IMR-90 (cell line): ENCODE data around the gene GRIK3.
"Not testable (repeated sequence)": the region's sequence is repeated elsewhere in the genome, so short reads cannot be mapped to it uniquely, and the experiment has no call there.

Experiments
- CEBPB ChIP-seq: IDR thresholded peaks from 2 replicates; pipeline ENCODE4 v1.6.1; 2012; ENCODE audit warnings: low read depth, low read length, improper control_type of control experiment
- POLR2A ChIP-seq: IDR thresholded peaks from 2 replicates; pipeline ENCODE4 v1.6.1; 2012; ENCODE audit warnings: mild to moderate bottlenecking, low read depth, low read length
- RCOR1 ChIP-seq: IDR thresholded peaks from 2 replicates; pipeline ENCODE4 v1.6.1; 2012; ENCODE audit warnings: mild to moderate bottlenecking, low read length, improper control_type of control experiment; ENCODE audit not compliant: insufficient replicate concordance
- TF ChIP-seq, protein P1 (sequence below): conservative IDR thresholded peaks from 2 replicates; pipeline ENCODE4 v1.5.1; 2012; ENCODE audit warnings: mild to moderate bottlenecking, low read depth, low read length, improper control_type of control experiment
- TF ChIP-seq, protein P2 (sequence below): fragments of 150-350 bp; IDR thresholded peaks from 2 replicates; pipeline ENCODE4 v1.6.1; 2016; ENCODE audit warnings: low read depth, mild to moderate bottlenecking, low read length, moderate library complexity, borderline replicate concordance

DNA sequence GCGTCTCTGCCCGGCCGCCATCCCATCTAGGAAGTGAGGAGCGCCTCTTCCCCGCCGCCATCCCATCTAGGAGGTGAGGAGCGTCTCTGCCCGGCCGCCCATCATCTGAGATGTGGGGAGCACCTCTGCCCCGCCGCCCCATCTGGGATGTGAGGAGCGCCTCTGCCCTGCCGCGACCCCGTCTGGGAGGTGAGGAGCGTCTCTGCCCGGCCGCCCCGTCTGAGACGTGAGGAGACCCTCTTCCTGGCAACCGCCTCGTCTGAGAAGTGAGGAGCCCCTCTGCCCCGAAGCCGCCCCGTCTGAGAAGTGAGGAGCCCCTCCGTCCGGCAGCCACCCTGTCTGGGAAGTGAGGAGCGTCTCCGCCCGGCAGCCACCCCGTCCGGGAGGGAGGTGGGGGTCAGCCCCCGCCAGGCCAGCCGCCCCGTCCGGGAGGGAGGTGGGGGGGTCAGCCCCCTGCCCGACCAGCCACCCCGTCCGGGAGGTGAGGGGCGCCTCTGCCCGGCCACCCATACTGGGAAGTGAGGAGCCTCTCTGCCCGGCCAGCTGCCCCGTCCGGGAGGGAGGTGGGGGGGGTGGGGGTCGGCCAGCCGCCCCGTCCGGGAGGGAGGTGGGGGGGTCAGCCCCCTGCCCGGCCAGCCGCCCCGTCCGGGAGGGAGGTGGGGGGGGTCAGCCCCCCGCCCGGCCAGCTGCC lies 46.1 kb upstream of the GRIK3 start:
- TF ChIP-seq, protein P1, sequence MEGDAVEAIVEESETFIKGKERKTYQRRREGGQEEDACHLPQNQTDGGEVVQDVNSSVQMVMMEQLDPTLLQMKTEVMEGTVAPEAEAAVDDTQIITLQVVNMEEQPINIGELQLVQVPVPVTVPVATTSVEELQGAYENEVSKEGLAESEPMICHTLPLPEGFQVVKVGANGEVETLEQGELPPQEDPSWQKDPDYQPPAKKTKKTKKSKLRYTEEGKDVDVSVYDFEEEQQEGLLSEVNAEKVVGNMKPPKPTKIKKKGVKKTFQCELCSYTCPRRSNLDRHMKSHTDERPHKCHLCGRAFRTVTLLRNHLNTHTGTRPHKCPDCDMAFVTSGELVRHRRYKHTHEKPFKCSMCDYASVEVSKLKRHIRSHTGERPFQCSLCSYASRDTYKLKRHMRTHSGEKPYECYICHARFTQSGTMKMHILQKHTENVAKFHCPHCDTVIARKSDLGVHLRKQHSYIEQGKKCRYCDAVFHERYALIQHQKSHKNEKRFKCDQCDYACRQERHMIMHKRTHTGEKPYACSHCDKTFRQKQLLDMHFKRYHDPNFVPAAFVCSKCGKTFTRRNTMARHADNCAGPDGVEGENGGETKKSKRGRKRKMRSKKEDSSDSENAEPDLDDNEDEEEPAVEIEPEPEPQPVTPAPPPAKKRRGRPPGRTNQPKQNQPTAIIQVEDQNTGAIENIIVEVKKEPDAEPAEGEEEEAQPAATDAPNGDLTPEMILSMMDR: not testable (repeated sequence)
- TF ChIP-seq POLR2A, CEBPB, RCOR1: not testable (repeated sequence)
- TF ChIP-seq, protein P2, sequence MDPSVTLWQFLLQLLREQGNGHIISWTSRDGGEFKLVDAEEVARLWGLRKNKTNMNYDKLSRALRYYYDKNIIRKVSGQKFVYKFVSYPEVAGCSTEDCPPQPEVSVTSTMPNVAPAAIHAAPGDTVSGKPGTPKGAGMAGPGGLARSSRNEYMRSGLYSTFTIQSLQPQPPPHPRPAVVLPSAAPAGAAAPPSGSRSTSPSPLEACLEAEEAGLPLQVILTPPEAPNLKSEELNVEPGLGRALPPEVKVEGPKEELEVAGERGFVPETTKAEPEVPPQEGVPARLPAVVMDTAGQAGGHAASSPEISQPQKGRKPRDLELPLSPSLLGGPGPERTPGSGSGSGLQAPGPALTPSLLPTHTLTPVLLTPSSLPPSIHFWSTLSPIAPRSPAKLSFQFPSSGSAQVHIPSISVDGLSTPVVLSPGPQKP: not testable (repeated sequence)
